ENCODE results near the gene JOSD1. TPM values are rescaled to one million over a fixed set of nuclear protein-coding genes. Genes with fewer than 3 reads are reported as not detected.

JOSD1 gene
- total and polyA plus RNA-seq, 2 donors, result 40.2 to 43.9 TPM

Small RNA genes lying within 50 kb of the gene (small RNA-seq; reads per million reads assigned to genes)
- not detected for gene AL021707.8

Other genes starting within 250 kb of the JOSD1 start
- gene KCNJ4, start 245.7 kb downstream of the JOSD1 start, total RNA-seq, result not detected
- gene KCNJ4, start 245.7 kb downstream of the JOSD1 start, polyA plus RNA-seq, result not detected
- gene KDELR3, start 232.8 kb downstream of the JOSD1 start, total RNA-seq, result 75.7 TPM
- gene KDELR3, start 232.8 kb downstream of the JOSD1 start, polyA plus RNA-seq, result 4.7 TPM
- gene DDX17, start 194.6 kb downstream of the JOSD1 start, total RNA-seq, result 653 TPM
- 221 TPM for gene DDX17, start 194.6 kb downstream of the JOSD1 start, polyA plus RNA-seq
- 6.9 TPM for gene DMC1, start 130.8 kb downstream of the JOSD1 start, total RNA-seq
- gene DMC1, start 130.8 kb downstream of the JOSD1 start, polyA plus RNA-seq, result 1.8 TPM
- gene FAM227A, start 44.6 kb downstream of the JOSD1 start, total RNA-seq, result 4.9 TPM
- 0.48 TPM for gene FAM227A, start 44.6 kb downstream of the JOSD1 start, polyA plus RNA-seq
- gene CBY1, start 44.3 kb downstream of the JOSD1 start, total RNA-seq, result 17.0 TPM
- 63.5 TPM for gene CBY1, start 44.3 kb downstream of the JOSD1 start, polyA plus RNA-seq
- 34.4 TPM for gene TOMM22, start 19.0 kb downstream of the JOSD1 start, total RNA-seq
- 35.8 TPM for gene TOMM22, start 19.0 kb downstream of the JOSD1 start, polyA plus RNA-seq
- 30.8 TPM for gene GTPBP1, start 5.0 kb upstream of the JOSD1 start, total RNA-seq
- 27.8 TPM for gene GTPBP1, start 5.0 kb upstream of the JOSD1 start, polyA plus RNA-seq
- gene SUN2, start 55.1 kb upstream of the JOSD1 start, total RNA-seq, result 59.7 TPM
- gene SUN2, start 55.1 kb upstream of the JOSD1 start, polyA plus RNA-seq, result 271 TPM
- gene DNAL4, start 93.2 kb upstream of the JOSD1 start, total RNA-seq, result 12.4 TPM
- gene DNAL4, start 93.2 kb upstream of the JOSD1 start, polyA plus RNA-seq, result 21.5 TPM
- 4.2 TPM for gene NPTXR, start 143.1 kb upstream of the JOSD1 start, total RNA-seq
- 15.1 TPM for gene NPTXR, start 143.1 kb upstream of the JOSD1 start, polyA plus RNA-seq
- 43.1 TPM for gene CBX6, start 171.3 kb upstream of the JOSD1 start, total RNA-seq
- gene CBX6, start 171.3 kb upstream of the JOSD1 start, polyA plus RNA-seq, result 82.0 TPM